Measurements from ENCODE around the gene KRT31.
"Not testable (repeated sequence)": the region's sequence is repeated elsewhere in the genome, so short reads cannot be mapped to it uniquely, and the experiment has no call there.

The KRT31 gene

GRCh38 chr17:41396996-41397660 is at the start of gene KRT31:
TSS of gene KRT31 (minus strand) at chr17:41397608. CDS start at chr17:41397539, 69 bp downstream.
- DNase-seq = no peak

GRCh38 chr17:41446806-41447205 is 49.4 kb upstream of the KRT31 start:
- DNase-seq = no peak

GRCh38 chr17:41444640-41445039 is 47.2 kb upstream of the KRT31 start:
- no peak for DNase-seq

- no peak for DNase-seq
Observed at GRCh38 chr17:41444186-41444585, 46.8 kb upstream of the KRT31 start.

- no peak for DNase-seq
Observed at GRCh38 chr17:41442739-41443138, 45.3 kb upstream of the KRT31 start.

- DNase-seq = no peak
Observed at GRCh38 chr17:41440531-41441033, 43.2 kb upstream of the KRT31 start, which contains the start of gene KRT38. TSS of gene KRT38 (minus strand) at chr17:41440983. CDS start at chr17:41440921, 62 bp downstream.

GRCh38 chr17:41439375-41439774 is 42.0 kb upstream of the KRT31 start:
- DNase-seq = no peak

- DNase-seq = no peak
Observed at GRCh38 chr17:41437769-41438168, 40.4 kb upstream of the KRT31 start.

GRCh38 chr17:41437254-41437653 is 39.8 kb upstream of the KRT31 start:
- no peak for DNase-seq

GRCh38 chr17:41434415-41434814 is 37.0 kb upstream of the KRT31 start:
- DNase-seq = no peak

GRCh38 chr17:41434005-41434404 is 36.6 kb upstream of the KRT31 start:
- no peak for DNase-seq

GRCh38 chr17:41433586-41433985 is 36.2 kb upstream of the KRT31 start:
- no peak for DNase-seq

- not testable (repeated sequence) for DNase-seq
Observed at GRCh38 chr17:41430376-41430775, 33.0 kb upstream of the KRT31 start.

GRCh38 chr17:41429667-41430066 is 32.3 kb upstream of the KRT31 start:
- DNase-seq = no peak

GRCh38 chr17:41428591-41429291 is 31.3 kb upstream of the KRT31 start:
- no peak for DNase-seq

- DNase-seq = no peak
Observed at GRCh38 chr17:41424111-41424635, 26.8 kb upstream of the KRT31 start, which contains the start of gene KRT37. TSS of gene KRT37 (minus strand) at chr17:41424585. CDS start at chr17:41424523, 62 bp downstream.

GRCh38 chr17:41422586-41422985 is 25.2 kb upstream of the KRT31 start:
- DNase-seq = not testable (repeated sequence)

- DNase-seq = no peak
Observed at GRCh38 chr17:41421617-41422016, 24.2 kb upstream of the KRT31 start.

GRCh38 chr17:41421116-41421515 is 23.7 kb upstream of the KRT31 start:
- DNase-seq = no peak

- no peak for DNase-seq
Observed at GRCh38 chr17:41420134-41420533, 22.7 kb upstream of the KRT31 start.

- DNase-seq = no peak
Observed at GRCh38 chr17:41419716-41420115, 22.3 kb upstream of the KRT31 start.

GRCh38 chr17:41418116-41418860 is 20.9 kb upstream of the KRT31 start:
- no peak for DNase-seq

- DNase-seq = no peak
Observed at GRCh38 chr17:41417576-41418015, 20.2 kb upstream of the KRT31 start.
